OCI-M1 (cell line): ENCODE results near the gene RPRM.
"Not testable (repeated sequence)": the region's sequence is repeated elsewhere in the genome, so short reads cannot be mapped to it uniquely, and the experiment has no call there.

Source experiments
- DNase-seq: peaks from one replicate; lab custom pipeline; 2025; lab: John Stamatoyannopoulos, UW

Gene RPRM

DNA sequence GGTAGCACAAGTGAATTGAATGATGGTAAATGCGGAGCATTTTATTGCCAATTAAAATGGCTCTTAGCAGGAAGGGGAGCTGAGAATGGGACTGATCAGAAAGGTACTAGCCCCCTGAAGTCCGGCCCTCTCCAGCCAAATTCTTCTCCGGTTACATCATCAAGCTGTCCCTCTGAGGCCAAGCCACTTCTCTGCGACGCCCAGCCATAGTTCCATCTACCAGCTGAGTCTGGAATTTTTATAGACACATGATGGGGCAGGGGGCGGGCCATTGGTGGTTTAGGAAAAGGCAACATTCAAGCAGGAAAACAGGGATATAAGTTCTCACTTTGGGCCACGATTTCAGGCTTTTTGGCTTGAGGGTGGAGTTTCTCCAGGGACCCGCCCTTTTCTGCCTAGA lies 22.7 kb downstream of the RPRM start:
- no peak for DNase-seq

DNA sequence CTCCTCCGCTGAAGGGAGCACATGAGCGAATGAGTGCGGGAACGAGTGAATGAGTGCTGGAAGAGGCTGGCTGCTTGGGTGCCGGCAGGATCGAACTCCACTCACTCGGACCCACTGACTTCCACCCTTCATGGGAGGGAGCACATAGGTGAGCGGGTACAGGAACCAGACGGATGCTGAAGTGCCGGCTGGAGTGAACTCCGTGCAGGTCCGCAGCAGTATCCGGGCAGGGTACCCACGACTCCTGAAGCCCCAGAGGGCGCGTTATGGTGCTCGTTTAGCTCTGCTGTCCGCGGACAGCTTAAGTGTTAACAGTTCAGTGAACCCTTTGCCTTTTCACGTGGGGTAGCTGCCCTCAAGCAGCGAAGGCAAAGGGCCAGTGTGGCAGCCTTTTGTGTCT lies 23.2 kb downstream of the RPRM start:
- DNase-seq: no peak

DNA sequence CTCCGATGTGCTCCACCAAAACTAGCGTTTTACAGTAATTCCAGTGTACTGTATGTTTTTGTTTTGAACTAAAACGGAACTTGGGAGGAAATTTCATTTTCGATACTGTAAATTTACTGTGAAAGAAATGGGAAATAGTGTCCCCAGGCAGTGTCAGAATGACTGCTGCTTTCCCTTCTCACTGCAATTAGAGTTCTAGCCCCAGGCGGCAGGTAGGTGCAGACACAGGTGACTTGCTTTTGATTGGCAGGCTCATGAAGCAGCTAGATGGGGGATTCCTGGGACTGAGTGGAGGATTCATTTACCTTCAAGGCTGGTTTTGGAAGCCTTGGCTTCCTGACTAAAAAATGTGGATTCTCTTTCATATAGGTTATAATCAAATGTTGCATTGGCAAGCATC lies 27.0 kb downstream of the RPRM start:
- no peak for DNase-seq

DNA sequence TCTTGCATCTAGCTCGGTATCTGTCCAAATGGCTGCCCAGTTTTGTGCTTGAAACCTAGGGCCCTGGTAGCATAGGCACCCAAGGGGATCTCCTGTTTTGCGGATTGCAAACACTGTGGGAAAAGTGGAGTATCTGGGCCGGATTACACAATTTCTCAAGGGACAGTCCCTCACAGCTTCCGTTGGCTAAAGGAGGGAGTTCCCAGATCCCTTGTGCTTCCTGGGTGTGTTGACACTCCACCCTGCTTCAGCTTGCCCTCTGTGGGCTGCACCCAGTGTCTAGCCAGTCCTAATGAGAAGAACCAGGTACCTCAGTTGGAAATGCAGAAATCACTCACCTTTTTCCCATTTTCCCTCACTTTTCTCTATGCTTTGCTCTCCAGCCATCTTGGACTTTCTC lies 35.5 kb downstream of the RPRM start:
- no peak for DNase-seq

DNA sequence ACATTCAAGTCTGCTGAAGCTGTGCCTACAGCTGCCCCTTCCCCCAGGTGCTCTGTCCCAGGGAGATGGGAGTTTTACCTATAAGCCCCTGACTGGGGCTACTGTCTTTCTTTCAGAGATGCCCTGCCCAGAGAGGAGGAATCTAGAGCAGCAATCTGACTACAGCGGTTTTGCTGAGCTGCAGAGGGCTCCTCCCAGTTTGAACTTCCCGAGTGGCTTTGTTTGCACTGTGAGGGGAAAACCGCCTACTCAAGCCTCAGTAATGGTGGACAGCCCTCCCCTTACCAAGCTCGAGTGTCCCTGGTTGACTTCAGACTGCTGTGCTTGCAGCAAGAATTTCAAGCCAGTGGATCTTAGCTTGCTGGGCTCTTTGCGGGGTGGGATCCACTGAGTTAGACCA lies 35.9 kb downstream of the RPRM start:
- DNase-seq: not testable (repeated sequence)

DNA sequence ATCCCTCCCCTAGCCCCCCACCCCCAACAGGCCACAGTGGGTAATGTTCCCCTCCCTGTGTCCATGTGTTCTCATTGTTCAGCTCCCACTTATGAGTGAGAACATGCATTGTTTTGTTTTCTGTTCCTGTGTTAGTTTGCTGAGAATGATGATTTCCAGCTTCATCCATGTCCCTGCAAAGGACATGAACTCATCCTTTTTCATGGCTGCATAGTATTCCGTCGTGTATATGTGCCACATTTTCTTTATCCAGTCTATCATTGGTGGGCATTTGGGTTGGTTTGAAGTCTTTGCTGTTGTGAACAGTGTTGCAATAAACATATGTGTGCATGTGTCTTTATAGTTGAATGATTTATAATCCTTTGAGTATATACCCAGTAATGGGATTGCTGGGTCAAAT lies 38.5 kb downstream of the RPRM start:
- not testable (repeated sequence) for DNase-seq

DNA sequence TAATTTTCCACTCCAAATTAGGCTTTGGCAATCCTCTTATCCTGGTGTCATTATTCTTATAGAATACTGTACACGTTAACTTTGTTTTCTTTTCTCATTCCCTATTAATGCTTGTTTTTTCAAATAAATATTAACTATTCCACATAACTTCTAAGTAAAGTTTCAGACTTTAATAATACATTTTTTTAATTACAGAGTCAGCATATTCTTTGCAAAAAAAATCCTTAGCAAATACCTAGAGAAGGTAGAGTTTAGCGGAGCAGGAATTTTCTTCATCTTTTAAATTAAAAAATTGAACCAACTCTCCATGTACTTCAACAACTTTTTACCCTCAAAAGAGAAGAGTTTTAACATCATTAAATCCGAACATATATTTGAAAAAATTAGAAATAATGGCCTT lies 45.2 kb downstream of the RPRM start:
- no peak for DNase-seq

DNA sequence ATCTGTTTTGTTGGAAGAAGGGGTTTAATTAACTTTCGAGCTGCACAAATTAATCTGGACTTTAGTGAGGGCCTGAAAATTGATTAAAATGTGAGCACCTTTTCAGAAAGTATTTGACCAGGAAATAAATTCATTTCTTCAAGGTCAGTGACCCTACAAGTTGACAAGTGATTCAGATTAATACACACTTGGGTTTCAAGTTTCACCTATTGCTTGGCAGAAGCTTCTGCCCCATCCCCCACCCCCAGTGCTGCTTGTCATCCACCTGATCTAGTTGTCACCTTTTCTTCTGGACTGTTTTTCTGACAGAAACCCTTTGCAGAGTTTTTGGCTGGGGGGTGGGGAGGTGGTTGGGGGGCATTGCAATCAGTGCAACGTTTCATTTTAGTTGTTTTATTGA lies 46.2 kb downstream of the RPRM start:
- no peak for DNase-seq

DNA sequence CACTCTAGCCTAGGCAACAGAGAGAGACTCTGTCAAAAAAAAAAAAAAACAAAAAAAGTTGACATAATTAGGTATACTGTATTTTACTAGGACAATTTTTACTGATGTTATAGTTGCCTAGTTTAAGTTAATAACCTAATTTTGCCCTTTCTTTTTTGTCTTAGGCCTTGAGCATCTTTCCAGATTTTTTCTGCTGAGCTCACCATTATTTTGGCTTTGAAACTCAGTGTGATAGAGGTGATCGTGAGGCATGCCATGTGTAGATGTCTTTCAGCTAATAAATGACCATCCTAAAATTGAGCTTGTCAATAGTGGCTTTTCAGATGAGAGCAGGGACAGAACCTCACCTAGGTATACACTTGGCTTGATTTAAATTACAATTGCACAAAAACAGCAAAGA lies 47.4 kb downstream of the RPRM start:
- DNase-seq: no peak
